Calu3 (cell line): ENCODE measurements around the gene PLXNA3. TPM values are rescaled to one million over a fixed set of nuclear protein-coding genes. Genes with fewer than 3 reads are reported as not detected.
A peak's percentile ranks its signal among the peaks of the same experiment; 100 is the strongest.

Source experiments
- BruUV-seq: library from RNA; stranded (reverse); fragments of 400-500 nt; replicated peaks from 2 replicates; lab custom pipeline; 2021; lab: Mats Ljungman, UMichigan
- CTCF ChIA-PET: fragments of 300-600 bp; sonication (Branson Sonifier 250); formaldehyde crosslinking; loops from one replicate; lab custom pipeline; 2022; ENCODE audit warnings: antibody characterized with exemption; lab: Charles Lee
- DNase-seq: peaks from one replicate; pipeline ENCODE4 v3.0.0; 2022
- H3K27ac Mint-ChIP-seq: one replicate; pipeline ENCODE4 v1.8.0; 2022; ENCODE audit warnings: mixed read lengths; ENCODE audit not compliant: unreplicated experiment
- H3K27me3 Mint-ChIP-seq: one replicate; pipeline ENCODE4 v1.8.0; 2022; ENCODE audit warnings: mixed read lengths; ENCODE audit not compliant: unreplicated experiment
- H3K36me3 Mint-ChIP-seq: one replicate; pipeline ENCODE4 v1.8.0; 2022; ENCODE audit warnings: mild to moderate bottlenecking, moderate library complexity, mixed read lengths; ENCODE audit not compliant: insufficient read depth, unreplicated experiment
- H3K4me1 Mint-ChIP-seq: one replicate; pipeline ENCODE4 v1.8.0; 2022; ENCODE audit warnings: mild to moderate bottlenecking, low read depth, mixed read lengths; ENCODE audit not compliant: unreplicated experiment
- H3K4me3 Mint-ChIP-seq: one replicate; pipeline ENCODE4 v1.8.0; 2022; ENCODE audit warnings: mild to moderate bottlenecking, low read depth, moderate library complexity, mixed read lengths; ENCODE audit not compliant: unreplicated experiment
- H3K9me3 Mint-ChIP-seq: one replicate; pipeline ENCODE4 v1.8.0; 2022; ENCODE audit warnings: low read depth, mixed read lengths; ENCODE audit not compliant: unreplicated experiment
- CTCF ChIP-seq: fragments of 200-600 bp; IDR thresholded peaks from one replicate; pipeline ENCODE4 v1.8.0; 2022; ENCODE audit warnings: antibody characterized with exemption; ENCODE audit not compliant: unreplicated experiment
- intact Hi-C: fragments of 100-400 bp; cut with micrococcal nuclease; formaldehyde crosslinking; loops from one replicate; pipeline ENCODE4 v1.10.0; 2022; ENCODE audit not compliant: unreplicated experiment
- total RNA-seq: library from RNA; stranded (reverse); gene quantifications from 2 replicates; pipeline ENCODE4 v1.2.3, GENCODE V29; 2022

PLXNA3 gene
- total RNA-seq, 1 experiment from 2014 or later, result 82.6 TPM

GRCh38 chrX:154457491-154458115, 478 bp upstream of the PLXNA3 start:
- peak overlapping the region; percentile 87 for H3K4me3 Mint-ChIP-seq
- BruUV-seq, result no TSS peak
- H3K27ac Mint-ChIP-seq, result peak overlapping the region; percentile 98
- intact Hi-C loops, result no loop called here
- H3K36me3 Mint-ChIP-seq, result peaks cover 43% of the 10 kb centered on the region
- peaks cover 17% of the 10 kb centered on the region for H3K4me1 Mint-ChIP-seq
- no peak for TF ChIP-seq CTCF
- H3K9me3 Mint-ChIP-seq, result no peaks in the 10 kb centered on the region
- H3K27me3 Mint-ChIP-seq, result no peaks in the 10 kb centered on the region
- DNase-seq, result peak; percentile 68
- CTCF ChIA-PET, result no interaction called here

GRCh38 chrX:154458954-154459778, 1.1 kb downstream of the PLXNA3 start:
- Mint-ChIP-seq H3K27me3 (no peaks in the 10 kb centered on the region), H3K36me3 (peaks cover 39% of the 10 kb centered on the region), H3K4me3 (peak overlapping the region; percentile 67), H3K9me3 (no peaks in the 10 kb centered on the region), H3K27ac (peak overlapping the region; percentile 44), H3K4me1 (peaks cover 17% of the 10 kb centered on the region)
- CTCF ChIA-PET, result interaction anchor here (1.3 kb wide), 1 partner anchor 90 kb away, joined by 3 read pairs; no protein-coding TSS in a partner anchor
- no TSS peak for BruUV-seq
- DNase-seq, result peak; percentile 52
- intact Hi-C loops, result no loop called here
- TF ChIP-seq CTCF, result no peak

GRCh38 chrX:154459832-154460231, 1.8 kb downstream of the PLXNA3 start:
- Mint-ChIP-seq H3K27ac (no peak overlapping the region), H3K4me3 (peak overlapping the region; percentile 67), H3K27me3 (no peaks in the 10 kb centered on the region), H3K36me3 (peaks cover 44% of the 10 kb centered on the region), H3K4me1 (peaks cover 17% of the 10 kb centered on the region), H3K9me3 (no peaks in the 10 kb centered on the region)
- CTCF ChIA-PET, result interaction anchor here (1.3 kb wide), 1 partner anchor 89 kb away, joined by 3 read pairs; no protein-coding TSS in a partner anchor
- BruUV-seq, result no TSS peak
- no peak for DNase-seq
- no peak for TF ChIP-seq CTCF
- intact Hi-C loops, result no loop called here

GRCh38 chrX:154460326-154460725, 2.2 kb downstream of the PLXNA3 start:
- Mint-ChIP-seq H3K4me1 (peaks cover 17% of the 10 kb centered on the region), H3K27ac (no peak overlapping the region), H3K9me3 (no peaks in the 10 kb centered on the region), H3K36me3 (peaks cover 45% of the 10 kb centered on the region), H3K27me3 (no peaks in the 10 kb centered on the region), H3K4me3 (peak overlapping the region; percentile 67)
- no TSS peak for BruUV-seq
- no peak for DNase-seq
- no peak for TF ChIP-seq CTCF
- CTCF ChIA-PET, result no interaction called here
- intact Hi-C loops, result no loop called here
